Measurements from ENCODE around the gene MSX1.

DNA sequence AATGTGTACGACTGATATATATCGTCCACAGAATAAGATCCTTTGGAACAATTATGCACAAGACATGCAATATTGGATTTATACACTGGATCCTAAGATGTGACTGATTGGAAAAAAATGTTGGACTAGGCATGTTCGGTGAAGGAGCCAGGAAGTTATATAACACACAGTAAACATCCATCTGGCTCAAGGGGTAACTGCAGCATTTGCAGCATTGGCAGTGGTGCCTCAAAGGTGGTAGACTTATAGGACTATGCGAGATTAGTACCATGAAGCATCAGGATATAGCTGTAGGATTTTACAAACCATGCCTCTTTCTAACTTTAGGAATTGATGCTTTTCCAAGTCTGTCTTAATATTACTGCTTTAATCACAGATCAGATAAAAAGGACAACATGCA, 34.3 kb downstream of the MSX1 start:
- TF ChIP-seq POLR2A (IDR thresholded peaks at IDR 0.05), result no peak
- TF ChIP-seq, protein P1, sequence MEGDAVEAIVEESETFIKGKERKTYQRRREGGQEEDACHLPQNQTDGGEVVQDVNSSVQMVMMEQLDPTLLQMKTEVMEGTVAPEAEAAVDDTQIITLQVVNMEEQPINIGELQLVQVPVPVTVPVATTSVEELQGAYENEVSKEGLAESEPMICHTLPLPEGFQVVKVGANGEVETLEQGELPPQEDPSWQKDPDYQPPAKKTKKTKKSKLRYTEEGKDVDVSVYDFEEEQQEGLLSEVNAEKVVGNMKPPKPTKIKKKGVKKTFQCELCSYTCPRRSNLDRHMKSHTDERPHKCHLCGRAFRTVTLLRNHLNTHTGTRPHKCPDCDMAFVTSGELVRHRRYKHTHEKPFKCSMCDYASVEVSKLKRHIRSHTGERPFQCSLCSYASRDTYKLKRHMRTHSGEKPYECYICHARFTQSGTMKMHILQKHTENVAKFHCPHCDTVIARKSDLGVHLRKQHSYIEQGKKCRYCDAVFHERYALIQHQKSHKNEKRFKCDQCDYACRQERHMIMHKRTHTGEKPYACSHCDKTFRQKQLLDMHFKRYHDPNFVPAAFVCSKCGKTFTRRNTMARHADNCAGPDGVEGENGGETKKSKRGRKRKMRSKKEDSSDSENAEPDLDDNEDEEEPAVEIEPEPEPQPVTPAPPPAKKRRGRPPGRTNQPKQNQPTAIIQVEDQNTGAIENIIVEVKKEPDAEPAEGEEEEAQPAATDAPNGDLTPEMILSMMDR (IDR thresholded peaks at IDR 0.05 in 4 of 5, conservative IDR thresholded peaks at IDR 0.05 in 1 of 5), result no peak
